Tibial artery (tissue), 4 donors: ENCODE measurements around the gene FSIP2.

Experiments used
- DNase-seq, 2 donors: peaks; one replicate each; pipeline ENCODE4 v3.0.0-alpha.2; 2019
- H3K27ac ChIP-seq, 2 donors: fragments of 200-600 bp; sonication (generic) in 1 of 2; 1 replicate in 1 of 2; 2 replicates in 1 of 2; pipeline ENCODE4 v1.5.1; 2018 to 2019; ENCODE audit warnings: mild to moderate bottlenecking in 1 of 2
- H3K27me3 ChIP-seq, 2 donors: fragments of 200-600 bp; sonication (generic) in 1 of 2; one replicate each; pipeline versions ENCODE4 v1.5.1 to v1.6.0; 2016 to 2019
- H3K36me3 ChIP-seq, 3 donors: fragments of 200-600 bp; sonication (generic) in 2 of 3; one replicate each; pipeline ENCODE4 v1.5.1; 2016 to 2019; ENCODE audit warnings: mild to moderate bottlenecking in 2 of 3
- H3K4me1 ChIP-seq, 4 donors: fragments of 200-600 bp; sonication (generic) in 2 of 4; 1 replicate in 3 of 4; 2 replicates in 1 of 4; pipeline ENCODE4 v1.5.1; 2016 to 2019
- H3K4me3 ChIP-seq, 2 donors: fragments of 200-600 bp; sonication (generic) in 1 of 2; 1 replicate in 1 of 2; 2 replicates in 1 of 2; pipeline ENCODE4 v1.5.1; 2018 to 2019; ENCODE audit warnings: mild to moderate bottlenecking in 2 of 2
- H3K9me3 ChIP-seq, 3 donors: fragments of 200-600 bp; sonication (generic) in 1 of 3; one replicate each; pipeline ENCODE4 v1.5.1; 2016 to 2019
- intact Hi-C: fragments of 100-400 bp; cut with DNase I; formaldehyde crosslinking; loops from one replicate; pipeline ENCODE4 v1.15.0; 2023; ENCODE audit warnings: low total_unique reads
- TF ChIP-seq, protein P1 (sequence below), 2 experiments: fragments of 200-600 bp in 1 of 2; fragments of 450-650 bp in 1 of 2; IDR thresholded peaks; one replicate each; pipeline ENCODE4 v1.5.1; 2017 to 2019; ENCODE audit warnings: antibody characterized with exemption in 2 of 2, mild to moderate bottlenecking in 1 of 2, moderate library complexity in 1 of 2

FSIP2 gene

GRCh38 chr2:185811580-185811979, 73.0 kb downstream of the FSIP2 start:
- Histone ChIP-seq H3K4me1 (no peaks in the 10 kb centered on the region), H3K9me3 (no peaks in the 10 kb centered on the region), H3K27ac (no peak overlapping the region), H3K36me3 (no peaks in the 10 kb centered on the region), H3K4me3 (no peak overlapping the region), H3K27me3 (no peaks in the 10 kb centered on the region)
- TF ChIP-seq, protein P1, sequence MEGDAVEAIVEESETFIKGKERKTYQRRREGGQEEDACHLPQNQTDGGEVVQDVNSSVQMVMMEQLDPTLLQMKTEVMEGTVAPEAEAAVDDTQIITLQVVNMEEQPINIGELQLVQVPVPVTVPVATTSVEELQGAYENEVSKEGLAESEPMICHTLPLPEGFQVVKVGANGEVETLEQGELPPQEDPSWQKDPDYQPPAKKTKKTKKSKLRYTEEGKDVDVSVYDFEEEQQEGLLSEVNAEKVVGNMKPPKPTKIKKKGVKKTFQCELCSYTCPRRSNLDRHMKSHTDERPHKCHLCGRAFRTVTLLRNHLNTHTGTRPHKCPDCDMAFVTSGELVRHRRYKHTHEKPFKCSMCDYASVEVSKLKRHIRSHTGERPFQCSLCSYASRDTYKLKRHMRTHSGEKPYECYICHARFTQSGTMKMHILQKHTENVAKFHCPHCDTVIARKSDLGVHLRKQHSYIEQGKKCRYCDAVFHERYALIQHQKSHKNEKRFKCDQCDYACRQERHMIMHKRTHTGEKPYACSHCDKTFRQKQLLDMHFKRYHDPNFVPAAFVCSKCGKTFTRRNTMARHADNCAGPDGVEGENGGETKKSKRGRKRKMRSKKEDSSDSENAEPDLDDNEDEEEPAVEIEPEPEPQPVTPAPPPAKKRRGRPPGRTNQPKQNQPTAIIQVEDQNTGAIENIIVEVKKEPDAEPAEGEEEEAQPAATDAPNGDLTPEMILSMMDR (IDR thresholded peaks at IDR 0.05): no peak
- DNase-seq: no peak
- intact Hi-C loops: no loop called here

GRCh38 chr2:185813707-185814106, 75.1 kb downstream of the FSIP2 start:
- TF ChIP-seq, protein P1 (IDR thresholded peaks at IDR 0.05): no peak
- no peaks in the 10 kb centered on the region for H3K36me3 ChIP-seq
- no peak overlapping the region for H3K4me3 ChIP-seq
- no peak overlapping the region for H3K27ac ChIP-seq
- no peak for DNase-seq
- intact Hi-C loops: no loop called here
- H3K4me1 ChIP-seq: no peaks in the 10 kb centered on the region
- peaks cover 0 to 7% (median 3%) of the 10 kb centered on the region in 3 donors for H3K9me3 ChIP-seq
- H3K27me3 ChIP-seq: no peaks in the 10 kb centered on the region

- no peak for DNase-seq
- Histone ChIP-seq H3K36me3 (no peaks in the 10 kb centered on the region), H3K4me1 (no peaks in the 10 kb centered on the region), H3K4me3 (no peak overlapping the region), H3K27ac (no peak overlapping the region), H3K9me3 (peaks cover 0 to 10% (median 3%) of the 10 kb centered on the region in 3 donors), H3K27me3 (no peaks in the 10 kb centered on the region)
- TF ChIP-seq, protein P1 (IDR thresholded peaks at IDR 0.05): no peak
- intact Hi-C loops: no loop called here
These were observed 79.4 kb downstream of the FSIP2 start for GRCh38 chr2:185817991-185818390.

- no peaks in the 10 kb centered on the region for H3K36me3 ChIP-seq
- H3K9me3 ChIP-seq: peaks cover 0 to 10% (median 3%) of the 10 kb centered on the region in 3 donors
These were observed 82.9 kb downstream of the FSIP2 start for GRCh38 chr2:185821467-185821866.

GRCh38 chr2:185823773-185824172, 85.2 kb downstream of the FSIP2 start:
- Histone ChIP-seq H3K4me3 (no peak overlapping the region), H3K36me3 (no peaks in the 10 kb centered on the region), H3K4me1 (no peaks in the 10 kb centered on the region), H3K27ac (no peak overlapping the region), H3K9me3 (peaks cover 0 to 3% (median 0%) of the 10 kb centered on the region in 3 donors), H3K27me3 (no peaks in the 10 kb centered on the region)
- no peak for DNase-seq
- intact Hi-C loops: no loop called here
- TF ChIP-seq, protein P1 (IDR thresholded peaks at IDR 0.05): no peak

More at GRCh38 chr2:185821467-185821866, 82.9 kb downstream of the FSIP2 start:
- H3K27ac ChIP-seq: no peak overlapping the region
- H3K4me3 ChIP-seq: no peak overlapping the region
- H3K4me1 ChIP-seq: no peaks in the 10 kb centered on the region
- TF ChIP-seq, protein P1 (IDR thresholded peaks at IDR 0.05): no peak
- DNase-seq: no peak
- no peaks in the 10 kb centered on the region for H3K27me3 ChIP-seq
- intact Hi-C loops: no loop called here

GRCh38 chr2:185825557-185825956, 87.0 kb downstream of the FSIP2 start:
- Histone ChIP-seq H3K36me3 (no peaks in the 10 kb centered on the region), H3K4me3 (no peak overlapping the region), H3K27me3 (no peaks in the 10 kb centered on the region), H3K4me1 (no peaks in the 10 kb centered on the region), H3K27ac (no peak overlapping the region), H3K9me3 (no peaks in the 10 kb centered on the region)
- TF ChIP-seq, protein P1 (IDR thresholded peaks at IDR 0.05): no peak
- intact Hi-C loops: no loop called here
- DNase-seq: no peak
